GM18868 (cell line): ENCODE results near the gene CDCP1.

Experiments used
- ATAC-seq: cut with Tn5 transposase; IDR thresholded peaks from one replicate; pipeline ENCODE4 v1.9.1; 2021; ENCODE audit warnings: mild to moderate bottlenecking, moderate library complexity; ENCODE audit not compliant: unreplicated experiment

The CDCP1 gene

DNA sequence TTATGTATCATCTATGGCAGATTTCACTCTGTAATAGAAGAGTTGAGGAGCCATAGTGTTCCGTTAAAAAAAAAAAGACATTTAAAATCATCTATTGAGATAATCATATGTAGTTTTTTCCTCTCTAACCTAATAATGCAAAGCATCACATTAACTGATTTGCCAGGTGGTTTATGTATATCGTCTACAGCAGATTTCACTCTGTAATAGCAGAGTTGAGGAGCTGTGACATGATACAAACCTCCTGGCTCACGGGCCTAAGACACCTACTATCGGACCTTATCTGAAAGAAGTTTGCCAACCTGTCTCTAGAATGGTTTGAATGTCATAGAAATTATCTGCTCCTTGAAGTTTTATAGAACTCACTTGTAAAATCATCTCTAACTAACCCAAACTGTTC lies 29.8 kb downstream of the CDCP1 start:
- ATAC-seq = no peak

DNA sequence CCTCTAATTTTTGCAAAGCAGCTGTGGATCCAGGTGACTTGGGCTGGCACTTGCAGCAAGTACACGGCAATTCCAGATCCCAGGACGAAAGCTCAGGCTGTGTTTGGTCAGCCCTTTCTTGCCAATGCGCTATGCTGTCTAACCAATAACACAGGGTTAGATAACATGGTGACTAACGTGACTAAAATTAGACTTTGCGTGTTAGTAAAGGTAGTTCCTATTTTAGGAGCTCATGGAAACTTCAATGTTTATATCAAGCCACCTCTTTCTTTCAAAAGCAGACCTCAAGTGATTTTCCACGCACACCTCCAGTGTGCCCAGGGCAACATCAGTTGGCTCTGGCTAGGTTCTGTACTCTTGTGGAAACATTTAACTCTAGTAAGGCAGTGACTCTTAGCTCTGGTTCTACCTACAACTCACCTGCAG lies 32.5 kb downstream of the CDCP1 start:
- no peak for ATAC-seq

DNA sequence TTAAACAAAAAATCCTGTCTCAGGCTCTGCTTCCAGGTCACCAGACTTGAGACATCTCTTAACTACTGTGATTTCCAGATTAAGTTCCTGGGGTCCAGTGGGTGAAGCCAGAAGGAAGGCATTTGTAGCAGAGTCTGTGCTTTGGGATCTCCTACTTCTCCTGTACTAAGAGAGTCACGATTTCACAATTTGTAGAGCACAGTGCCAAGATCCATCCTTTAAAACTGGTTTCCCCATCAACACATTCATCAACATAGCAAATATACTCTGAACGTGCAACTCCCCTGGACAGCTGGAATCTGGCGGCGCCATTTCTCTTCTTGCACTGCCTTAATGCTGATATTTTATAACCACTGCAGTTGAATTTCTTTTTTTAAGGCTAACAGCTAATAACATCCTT lies 33.2 kb downstream of the CDCP1 start:
- ATAC-seq = no peak

DNA sequence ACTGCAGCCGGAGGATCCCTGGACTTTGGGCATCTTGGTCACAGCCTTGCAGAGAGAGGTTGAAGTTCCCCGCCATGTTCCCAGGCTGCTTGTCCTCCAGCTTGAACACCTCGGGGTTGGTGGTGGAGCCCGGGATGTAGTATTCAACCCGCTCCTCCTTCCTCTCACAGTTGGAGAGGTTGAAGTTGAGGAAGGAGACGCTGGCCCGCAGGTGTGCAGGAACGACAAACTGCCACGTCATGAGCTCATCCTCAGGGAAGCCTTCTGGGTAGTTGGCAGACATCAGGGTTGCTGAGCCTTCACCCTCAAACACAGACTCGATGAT lies 35.7 kb downstream of the CDCP1 start:
- ATAC-seq = no peak

GRCh38 chr3:45109771-45110508 lies 36.2 kb downstream of the CDCP1 start:
- no peak for ATAC-seq

DNA sequence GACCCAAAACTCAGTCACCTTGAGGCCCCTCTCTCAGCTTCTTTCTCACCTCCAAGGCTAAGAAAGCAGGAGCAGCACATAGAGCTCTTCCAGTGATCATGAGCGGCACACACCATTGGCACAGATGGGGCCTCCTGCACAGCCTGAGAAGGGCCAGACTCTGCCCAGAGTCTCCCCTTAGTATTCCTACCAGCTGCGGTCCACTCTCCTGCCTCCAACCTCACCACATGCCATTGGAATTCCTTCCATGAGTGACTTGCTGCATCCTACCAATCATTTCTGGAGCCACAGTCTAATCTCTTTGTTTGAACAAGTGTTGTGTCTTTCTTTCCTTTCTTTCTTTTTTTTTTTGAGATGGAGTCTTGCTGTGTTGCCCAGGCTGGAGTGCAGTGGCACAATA lies 39.3 kb downstream of the CDCP1 start:
- no peak for ATAC-seq

DNA sequence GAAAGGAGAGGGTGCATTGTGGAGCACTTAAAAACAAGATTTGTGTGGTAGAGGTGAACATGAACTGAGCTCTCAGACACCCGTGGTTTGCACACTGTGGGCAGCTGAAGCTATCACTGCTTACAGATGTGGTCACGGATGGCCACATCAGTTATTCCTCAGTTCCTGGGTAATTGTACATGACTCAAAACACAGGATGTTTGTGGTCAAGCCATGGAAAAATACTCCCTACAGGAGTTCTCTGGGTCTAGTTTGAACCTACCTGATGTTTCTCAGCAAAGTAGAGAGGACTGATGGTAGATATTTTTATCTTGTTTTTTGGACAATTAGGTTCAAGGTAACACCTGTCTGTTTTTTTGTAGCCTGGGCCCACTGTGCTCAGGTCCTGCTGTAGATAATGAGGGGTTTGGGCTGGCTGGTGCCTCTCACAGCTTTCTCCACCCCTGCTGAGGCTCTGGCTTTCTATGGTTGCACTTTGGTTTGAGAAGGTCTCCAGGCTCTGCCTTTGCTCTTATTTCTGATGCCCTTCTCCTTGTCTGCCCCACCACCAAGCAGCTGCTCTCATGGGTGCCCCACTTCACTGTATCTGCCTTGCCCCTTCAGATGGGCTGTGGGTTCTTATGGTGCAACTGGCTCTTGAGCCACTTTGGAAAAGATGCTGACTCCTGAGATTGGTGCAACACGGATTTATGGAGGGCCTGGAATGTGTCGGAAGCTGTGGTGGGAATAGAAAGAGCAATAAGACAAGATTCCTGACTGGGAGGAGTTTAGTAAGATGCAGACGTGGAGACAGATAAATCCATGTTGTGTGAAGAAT lies 40.1 kb downstream of the CDCP1 start:
- ATAC-seq = no peak

DNA sequence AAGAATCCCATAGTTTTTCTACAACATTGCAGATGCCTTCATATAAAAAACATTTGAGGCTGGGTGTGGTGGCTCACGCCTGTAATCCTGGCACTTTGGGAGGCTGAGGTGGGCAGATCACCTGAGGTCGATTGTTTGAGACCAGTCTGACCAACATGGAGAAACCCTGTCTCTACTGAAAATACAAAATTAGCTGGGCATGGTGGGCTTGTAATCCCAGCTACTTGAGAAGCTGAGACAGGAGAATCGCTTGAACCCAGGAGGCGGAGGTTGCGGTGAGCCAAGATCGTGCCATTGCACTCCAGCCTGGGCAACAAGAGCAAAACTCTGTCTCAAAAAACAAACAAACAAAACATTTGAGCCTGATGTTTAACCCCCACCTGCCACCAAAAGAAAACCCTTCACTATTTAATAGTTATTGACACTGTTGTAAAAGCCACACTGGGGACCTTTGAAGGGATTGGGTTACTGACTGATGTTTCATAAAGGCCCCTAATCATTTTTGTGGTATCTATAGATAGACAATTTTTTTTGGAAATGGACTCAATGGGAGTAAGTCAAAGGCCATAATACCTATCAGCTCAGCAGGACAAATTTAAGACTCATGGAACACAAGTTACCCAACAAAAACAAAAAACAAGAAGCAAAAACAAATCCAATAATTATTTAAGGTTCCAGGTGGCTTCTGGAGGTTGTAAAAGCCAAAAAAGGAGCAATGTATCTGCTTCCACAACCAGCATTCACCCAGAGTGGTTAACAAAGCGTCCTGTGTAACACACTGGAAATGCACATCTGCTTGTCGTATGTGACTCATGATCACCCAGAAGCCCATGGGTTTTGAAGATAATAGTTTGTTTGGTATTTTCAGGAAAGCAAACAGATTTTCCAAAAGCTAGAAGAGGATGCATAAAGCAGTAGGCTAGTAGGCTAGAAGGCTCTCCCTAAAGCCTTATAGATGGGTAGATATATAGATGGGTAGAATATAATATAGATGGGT lies 41.2 kb downstream of the CDCP1 start:
- no peak for ATAC-seq

DNA sequence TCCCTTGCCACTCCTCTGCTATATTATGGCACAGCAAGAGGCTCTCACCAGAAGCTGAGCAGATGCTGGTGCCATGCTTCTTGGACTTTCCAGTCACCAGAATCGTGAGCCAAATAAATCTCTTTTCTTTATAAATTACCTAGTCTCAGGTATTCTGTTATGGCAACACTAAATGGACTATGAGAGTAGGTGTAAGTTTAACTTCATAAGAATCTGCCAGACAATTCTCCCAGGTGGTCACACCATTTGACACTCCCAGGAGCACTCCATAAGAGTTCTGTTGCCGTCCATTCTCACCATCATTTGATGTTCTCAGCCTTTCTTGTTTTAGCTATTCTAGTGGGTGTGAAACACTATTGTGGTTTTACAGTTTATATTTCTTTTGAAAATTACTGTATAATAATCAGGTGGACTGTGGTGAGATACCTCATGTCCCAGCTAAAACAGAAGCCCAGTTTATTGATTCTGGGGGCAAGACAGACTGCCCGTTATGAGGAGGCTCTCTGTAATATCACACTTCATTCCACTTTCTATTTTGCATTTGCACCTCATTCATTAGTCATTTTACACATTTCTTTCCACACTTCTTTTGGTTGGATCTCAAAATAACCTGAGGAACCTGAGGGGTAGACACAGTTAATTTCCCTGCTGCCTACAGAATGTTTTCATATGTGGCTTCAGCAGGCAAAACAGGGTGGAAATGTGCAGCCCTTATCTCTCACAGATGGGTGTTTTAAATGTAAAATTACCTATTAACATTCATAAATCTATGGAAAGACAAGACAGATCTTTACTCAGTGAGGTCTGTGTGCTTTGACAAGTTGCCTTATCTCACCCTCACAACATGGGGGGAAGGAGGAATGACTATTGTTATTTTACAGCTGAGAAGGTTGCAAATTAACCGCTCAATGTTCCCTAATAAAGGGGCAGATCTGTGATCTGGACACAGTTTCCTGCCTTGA lies 42.1 kb downstream of the CDCP1 start:
- ATAC-seq = no peak

DNA sequence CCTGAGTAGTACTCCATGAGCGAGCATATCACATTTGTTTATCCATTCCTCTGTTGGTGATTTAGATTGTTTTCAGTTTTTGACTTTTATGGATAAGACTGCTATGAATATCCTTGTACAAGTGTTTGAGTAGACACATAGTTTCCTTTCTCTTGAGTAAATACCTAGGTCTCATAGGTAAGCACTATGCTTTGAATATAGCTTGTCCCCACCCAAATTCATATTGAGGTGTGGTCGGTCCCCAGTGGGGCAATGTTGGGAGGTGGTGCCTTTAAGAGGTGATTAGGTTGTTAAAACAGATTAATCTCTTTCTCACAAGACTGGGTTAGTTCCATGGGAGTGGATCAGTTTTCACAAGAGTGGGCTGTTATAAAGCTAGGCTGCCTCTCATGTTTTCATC lies 42.8 kb downstream of the CDCP1 start:
- no peak for ATAC-seq

DNA sequence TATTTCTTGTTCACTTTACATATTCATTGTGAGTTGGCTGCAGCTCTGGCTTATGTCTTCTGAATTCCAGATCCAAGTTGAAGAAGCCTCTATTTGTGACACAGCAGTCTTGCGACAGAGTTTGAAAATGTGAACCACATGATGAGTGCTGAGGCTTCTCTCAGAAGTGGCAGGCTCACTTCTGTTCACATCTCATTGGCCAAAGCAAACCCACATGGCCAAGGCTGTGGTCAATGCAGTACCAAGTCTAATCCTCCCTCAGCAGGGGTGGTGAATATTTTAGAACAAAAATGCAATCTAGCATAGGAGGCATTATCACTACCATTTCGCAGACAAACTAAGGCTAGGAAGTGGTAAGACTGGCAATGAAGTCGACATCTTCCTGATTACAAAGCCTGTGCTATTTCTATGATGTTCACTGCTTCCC lies 45.2 kb downstream of the CDCP1 start:
- ATAC-seq = no peak

GRCh38 chr3:45098310-45098709 lies 47.9 kb downstream of the CDCP1 start:
- ATAC-seq = no peak

DNA sequence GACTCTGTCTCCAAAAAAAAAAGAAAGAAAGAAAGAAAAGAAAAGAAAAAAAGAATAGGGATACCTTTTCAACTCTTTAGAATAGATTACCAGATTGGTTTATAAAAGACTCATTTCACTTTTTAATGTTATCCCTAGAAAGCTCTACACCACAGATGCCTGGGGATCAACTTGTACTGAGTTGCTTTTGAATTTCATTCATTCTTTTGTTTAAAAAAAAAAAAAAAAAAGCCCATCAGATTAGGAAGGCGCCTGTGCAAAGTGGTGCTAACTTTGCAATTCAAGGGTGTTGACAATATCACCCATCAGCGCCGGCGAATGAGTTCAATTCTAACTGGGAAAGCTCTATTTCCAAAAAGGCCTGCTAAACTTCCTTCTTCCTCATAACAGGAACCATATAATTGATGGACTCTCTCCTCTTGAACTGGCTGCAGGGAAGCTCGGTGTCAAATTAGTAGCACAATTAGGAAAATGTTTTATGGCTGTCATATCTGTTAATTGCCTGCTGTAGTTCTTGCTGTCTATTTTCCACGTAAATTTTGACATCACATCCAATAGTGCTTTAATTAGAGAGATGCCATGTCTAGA lies 48.8 kb downstream of the CDCP1 start:
- no peak for ATAC-seq

DNA sequence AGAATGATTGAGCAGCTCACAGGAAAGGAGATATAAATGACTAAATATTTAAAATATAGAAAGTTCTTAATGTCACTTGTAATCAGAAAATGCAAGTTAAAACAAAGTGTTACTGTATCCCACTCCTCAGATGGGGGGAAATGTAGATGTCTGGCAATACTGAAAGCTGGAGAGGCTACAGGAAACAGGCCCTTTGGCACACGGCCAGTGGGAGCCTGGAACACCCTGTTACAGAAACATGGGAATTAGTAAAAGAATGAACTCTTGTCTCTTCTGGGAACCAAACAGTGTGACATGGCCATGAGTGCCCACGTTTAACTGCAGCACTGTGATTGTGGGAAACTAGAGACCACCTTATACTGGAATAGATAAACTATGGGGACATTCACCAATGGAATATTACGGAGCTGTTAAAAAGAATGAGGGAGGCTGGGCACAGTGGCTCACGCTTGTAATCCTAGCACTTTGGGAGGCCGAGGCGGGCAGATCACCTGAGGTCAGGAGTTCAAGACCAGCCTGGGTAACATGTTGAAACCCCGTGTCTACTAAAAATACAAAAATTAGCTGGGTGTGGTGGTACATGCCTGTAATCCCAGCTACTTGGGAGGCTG lies 50.2 kb downstream of the CDCP1 start:
- no peak for ATAC-seq

- no peak for ATAC-seq
Measured at GRCh38 chr3:45093176-45093575, 53.0 kb downstream of the CDCP1 start.

GRCh38 chr3:45092132-45093031 lies 53.8 kb downstream of the CDCP1 start:
- ATAC-seq = no peak

DNA sequence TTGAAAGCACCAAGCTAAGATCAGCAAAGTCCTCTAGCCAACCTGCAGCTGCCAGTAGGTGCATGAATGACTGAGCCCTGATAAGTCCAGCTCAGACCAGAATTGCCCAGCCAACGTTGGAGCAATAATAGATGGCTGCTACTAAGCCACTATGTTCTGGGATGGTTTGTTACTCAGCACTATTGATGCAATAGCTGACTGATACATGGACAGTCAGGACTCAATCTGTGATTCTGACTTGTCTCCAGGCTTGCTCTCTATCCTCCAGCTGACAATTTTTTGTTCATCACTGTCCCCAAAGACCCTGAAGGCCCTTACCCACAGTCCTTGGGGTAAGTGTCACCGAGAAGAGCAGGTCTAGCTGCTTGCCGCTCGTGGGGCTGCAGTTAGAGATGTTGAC lies 55.3 kb downstream of the CDCP1 start:
- ATAC-seq = no peak
